Hematopoietic multipotent progenitor cell treated with erythropoietin and hydrocortisone succinate and interleukin-3 and kit ligand, for 6 days (in vitro differentiated cells): ENCODE results near the gene TMEM141.
A peak's percentile ranks its signal among the peaks of the same experiment; 100 is the strongest.

ENCODE experiments used
- DNase-seq: peaks from one replicate; pipeline ENCODE4 v3.0.0-alpha.2; 2015

TMEM141 gene

GRCh38 chr9:136790640-136791515, at the start of gene TMEM141:
TSS of gene TMEM141 (plus strand) at chr9:136791344. CDS start at chr9:136791371, 27 bp downstream.
- DNase-seq: peak; percentile 100

- no peak for DNase-seq
Observed at GRCh38 chr9:136741883-136742571, 49.1 kb upstream of the TMEM141 start.

GRCh38 chr9:136742591-136743391, 48.4 kb upstream of the TMEM141 start, which contains the start of gene LCN10:
TSS of gene LCN10 (minus strand) at chr9:136742940. CDS start at chr9:136742903, 37 bp downstream.
- no peak for DNase-seq

GRCh38 chr9:136743639-136744211, 47.4 kb upstream of the TMEM141 start:
- no peak for DNase-seq

GRCh38 chr9:136744773-136745172, 46.4 kb upstream of the TMEM141 start:
- no peak for DNase-seq

- no peak for DNase-seq
Observed at GRCh38 chr9:136745389-136746154, 45.6 kb upstream of the TMEM141 start.

- DNase-seq: no peak
Observed at GRCh38 chr9:136746155-136746490, 45.0 kb upstream of the TMEM141 start.

GRCh38 chr9:136746621-136747020, 44.5 kb upstream of the TMEM141 start:
- DNase-seq: no peak

- no peak for DNase-seq
Observed at GRCh38 chr9:136747161-136748060, 43.7 kb upstream of the TMEM141 start.

- no peak for DNase-seq
Observed at GRCh38 chr9:136748201-136748600, 42.9 kb upstream of the TMEM141 start, which contains the start of gene LCN6. TSS of gene LCN6 (minus strand) at chr9:136748525. CDS start at chr9:136748483, 42 bp downstream.

- peak; percentile 45 for DNase-seq
Observed at GRCh38 chr9:136748666-136749611, 42.2 kb upstream of the TMEM141 start.

GRCh38 chr9:136750526-136750925, 40.6 kb upstream of the TMEM141 start:
- DNase-seq: no peak

GRCh38 chr9:136751244-136751643, 39.9 kb upstream of the TMEM141 start:
- DNase-seq: no peak

GRCh38 chr9:136751814-136752213, 39.3 kb upstream of the TMEM141 start:
- DNase-seq: no peak

- DNase-seq: no peak
Observed at GRCh38 chr9:136753371-136754058, 37.6 kb upstream of the TMEM141 start.

GRCh38 chr9:136754059-136754572, 37.0 kb upstream of the TMEM141 start:
- no peak for DNase-seq

GRCh38 chr9:136754626-136755301, 36.4 kb upstream of the TMEM141 start:
- DNase-seq: no peak
